HepG2 (cell line): ENCODE results near the gene ZNF142. TPM values are rescaled to one million over a fixed set of nuclear protein-coding genes. Genes with fewer than 3 reads are reported as not detected.

ENCODE experiments used
- ATAC-seq: fragments of 200-7000 bp; cut with Tn5 transposase; 3 replicates; pipeline ENCODE4 v1.9.1; 2020; ENCODE audit warnings: mild to moderate bottlenecking, moderate library complexity
- Bru-seq: library from RNA; stranded (reverse); fragments of 400-500 nt; gene quantifications from one replicate; lab custom pipeline; 2021; lab: Mats Ljungman, UMichigan
- BruChase-seq, 2 experiments: library from RNA; stranded (reverse); fragments of 400-500 nt; gene quantifications; one replicate each; lab custom pipeline; 2021; lab: Mats Ljungman, UMichigan
- BruUV-seq: library from RNA; stranded (reverse); fragments of 400-500 nt; replicated peaks from 2 replicates; lab custom pipeline; 2021; lab: Mats Ljungman, UMichigan
- CTCF ChIA-PET: fragments of 300-600 bp; formaldehyde crosslinking; extraction: SDS; loops from one replicate; lab custom pipeline; 2021; ENCODE audit warnings: low total read pairs, inconsistent platforms, low intra/inter-chr PET ratio; lab: Yijun Ruan, JAX
- POLR2A ChIA-PET: fragments of 350-600 bp; sonication (Branson Sonifier 250); formaldehyde crosslinking; loops from one replicate; lab custom pipeline; 2020; ENCODE audit warnings: antibody characterized with exemption, inconsistent platforms; lab: Yijun Ruan, JAX
- DNase-seq: peaks from one replicate; pipeline ENCODE4 v3.0.0-alpha.2; 2015; ENCODE audit warnings: low spot score
- FAIRE-seq: peaks from 3 replicates; lab custom pipeline; 2011; peaks lifted over from hg19 to GRCh38; lab: Jason Lieb, UNC
- H2AFZ ChIP-seq: one replicate; pipeline ENCODE4 v1.6.1; 2011; ENCODE audit warnings: low read length, inconsistent platforms
- H3K27ac ChIP-seq: fragments of 300-600 bp; 3 replicates; pipeline ENCODE4 v1.8.0; 2011; ENCODE audit warnings: mixed run types, mild to moderate bottlenecking, mixed read lengths, low read length, inconsistent platforms; ENCODE audit not compliant: insufficient read depth; ENCODE audit errors: extremely low read length
- H3K27me3 ChIP-seq, 2 experiments: fragments of 200-600 bp in 1 of 2; 2 replicates in 1 of 2; 3 replicates in 1 of 2; pipeline versions ENCODE4 v1.6.0 to v1.8.0; 2011; ENCODE audit warnings: low read length in 2 of 2, mild to moderate bottlenecking in 2 of 2, moderate library complexity in 2 of 2, inconsistent platforms in 1 of 2; ENCODE audit not compliant: insufficient read depth in 2 of 2, control insufficient read depth in 1 of 2
- H3K36me3 ChIP-seq, 2 experiments: fragments of 200-600 bp in 1 of 2; replicated peaks in 1 of 2; 2 replicates in 1 of 2; 3 replicates in 1 of 2; pipeline versions ENCODE4 v1.5.1 to v1.8.0; 2011; ENCODE audit warnings: low read length in 2 of 2, inconsistent platforms in 1 of 2; ENCODE audit not compliant: insufficient read depth in 2 of 2, control insufficient read depth in 1 of 2
- H3K4me1 ChIP-seq: 2 replicates; pipeline ENCODE4 v1.5.1; 2012; ENCODE audit warnings: low read length, inconsistent platforms; ENCODE audit not compliant: insufficient read depth
- H3K4me2 ChIP-seq: 2 replicates; pipeline ENCODE4 v1.6.0; 2011; ENCODE audit warnings: low read depth, low read length, inconsistent platforms
- H3K4me3 ChIP-seq, 3 experiments: fragments of 200-600 bp in 1 of 3; sonication (generic), shearing (Covaris generic) in 1 of 3; replicated peaks in 1 of 3; 2 replicates each; pipeline ENCODE4 v1.5.1; 2011 to 2016; ENCODE audit warnings: low read length in 3 of 3, inconsistent platforms in 2 of 3, low read depth in 2 of 3, mild to moderate bottlenecking in 2 of 3, control low read depth in 1 of 3, mixed read lengths in 1 of 3; ENCODE audit not compliant: insufficient read depth in 1 of 3
- H3K79me2 ChIP-seq: one replicate; pipeline ENCODE4 v1.6.1; 2011; ENCODE audit warnings: low read length, inconsistent platforms; ENCODE audit not compliant: insufficient read depth
- H3K9ac ChIP-seq: 2 replicates; pipeline ENCODE4 v1.6.0; 2011; ENCODE audit warnings: mild to moderate bottlenecking, low read depth, low read length, inconsistent platforms; ENCODE audit not compliant: insufficient read depth
- H3K9me3 ChIP-seq: 2 replicates; pipeline ENCODE4 v1.5.1; 2012; ENCODE audit warnings: mild to moderate bottlenecking, low read length
- H4K20me1 ChIP-seq: 2 replicates; pipeline ENCODE4 v1.6.0; 2011; ENCODE audit warnings: inconsistent platforms, mild to moderate bottlenecking, low read length, moderate library complexity; ENCODE audit not compliant: insufficient read depth
- CBX5 ChIP-seq: sonication (generic); formaldehyde crosslinking; IDR thresholded peaks from 2 replicates; pipeline ENCODE4 v1.4.0; 2020; ENCODE audit warnings: missing genetic modification reagents, borderline replicate concordance
- GATA4 ChIP-seq: sonication (generic); IDR thresholded peaks from 2 replicates; pipeline ENCODE4 v1.6.1; 2016; ENCODE audit warnings: antibody characterized with exemption, low read depth, borderline replicate concordance
- HNRNPK ChIP-seq: fragments of 200-400 bp; formaldehyde crosslinking; IDR thresholded peaks from 2 replicates; pipeline ENCODE4 v1.6.1; 2018; ENCODE audit warnings: low read length, low read depth, moderate library complexity, mild to moderate bottlenecking; ENCODE audit not compliant: poor library complexity, severe bottlenecking
- PHF8 ChIP-seq: sonication (generic); formaldehyde crosslinking; IDR thresholded peaks from 2 replicates; pipeline ENCODE4 v1.5.0; 2020; ENCODE audit warnings: missing genetic modification reagents
- RFXAP ChIP-seq: sonication (generic); formaldehyde crosslinking; IDR thresholded peaks from 2 replicates; pipeline ENCODE4 v1.4.0; 2020; ENCODE audit warnings: missing genetic modification reagents, borderline replicate concordance
- RNF2 ChIP-seq: fragments of 450-650 bp; conservative IDR thresholded peaks from 2 replicates; pipeline ENCODE4 v1.6.1; 2016; ENCODE audit warnings: low read depth
- TBP ChIP-seq: sonication (generic); formaldehyde crosslinking; IDR thresholded peaks from 2 replicates; pipeline ENCODE4 v1.5.0; 2020; ENCODE audit warnings: missing genetic modification reagents
- TBX3 ChIP-seq: fragments of 450-650 bp; IDR thresholded peaks from 2 replicates; pipeline ENCODE4 v1.6.1; 2017; ENCODE audit warnings: antibody characterized with exemption, mild to moderate bottlenecking, inconsistent platforms, borderline replicate concordance
- TEAD2 ChIP-seq: sonication (generic); formaldehyde crosslinking; IDR thresholded peaks from 2 replicates; pipeline ENCODE4 v1.9.0; 2021; ENCODE audit warnings: missing genetic modification reagents
- ZBTB20 ChIP-seq: sonication (generic); formaldehyde crosslinking; IDR thresholded peaks from 2 replicates; pipeline ENCODE4 v1.8.1; 2023; ENCODE audit warnings: missing genetic modification reagents, low read depth, mild to moderate bottlenecking, borderline replicate concordance
- ZFP36L1 ChIP-seq: sonication (generic); formaldehyde crosslinking; IDR thresholded peaks from 2 replicates; pipeline ENCODE4 v1.8.0; 2022; ENCODE audit warnings: mild to moderate bottlenecking, missing genetic modification reagents, moderate library complexity
- ZMYM4 ChIP-seq: sonication (generic); formaldehyde crosslinking; IDR thresholded peaks from 2 replicates; pipeline ENCODE4 v1.8.1; 2023; ENCODE audit warnings: mild to moderate bottlenecking, missing genetic modification reagents
- ZNF160 ChIP-seq: sonication (generic); formaldehyde crosslinking; IDR thresholded peaks from 2 replicates; pipeline ENCODE4 v1.8.0; 2022; ENCODE audit warnings: mild to moderate bottlenecking, inconsistent platforms, missing genetic modification reagents
- ZNF180 ChIP-seq: sonication (generic); formaldehyde crosslinking; IDR thresholded peaks from 2 replicates; pipeline ENCODE4 v1.4.0; 2020; ENCODE audit warnings: low read depth, missing genetic modification reagents, borderline replicate concordance
- ZNF34 ChIP-seq: sonication (generic); formaldehyde crosslinking; IDR thresholded peaks from 2 replicates; pipeline ENCODE4 v1.4.0; 2020; ENCODE audit warnings: mild to moderate bottlenecking, missing genetic modification reagents, borderline replicate concordance
- ZNF547 ChIP-seq: sonication (generic); formaldehyde crosslinking; IDR thresholded peaks from 2 replicates; pipeline ENCODE4 v1.5.1; 2020; ENCODE audit warnings: mild to moderate bottlenecking, missing genetic modification reagents
- ZNF607 ChIP-seq: sonication (generic); formaldehyde crosslinking; IDR thresholded peaks from 2 replicates; pipeline ENCODE4 v1.5.1; 2020; ENCODE audit warnings: missing genetic modification reagents, mild to moderate bottlenecking, borderline replicate concordance
- ZNF615 ChIP-seq: sonication (generic); formaldehyde crosslinking; IDR thresholded peaks from 2 replicates; pipeline ENCODE4 v1.5.0; 2020; ENCODE audit warnings: mild to moderate bottlenecking, missing genetic modification reagents, borderline replicate concordance
- ZZZ3 ChIP-seq: sonication (generic); formaldehyde crosslinking; IDR thresholded peaks from 2 replicates; pipeline ENCODE4 v1.4.0; 2020; ENCODE audit warnings: missing genetic modification reagents, mild to moderate bottlenecking, borderline replicate concordance
- WGBS: methylation state at CpG from one replicate; pipeline ENCODE4 v1.1.6; 2017; ENCODE audit warnings: low lambda C conversion rate; 5-methylcytosine and 5-hydroxymethylcytosine counted together
- in situ Hi-C: cut with HindIII; loops from 2 replicates; pipeline ENCODE4 v1.10.0; 2017; ENCODE audit warnings: low pct_unique_long_range_greater_than_20kb; ENCODE audit not compliant: extremely low pct_ligation_motif_present
- intact Hi-C: fragments of 100-400 bp; cut with micrococcal nuclease; formaldehyde crosslinking; loops from one replicate; pipeline ENCODE4 v1.10.0; 2022; ENCODE audit not compliant: unreplicated experiment
- long read RNA-seq, 2 experiments: library from RNA in 1 of 2; library from polyadenylated mRNA in 1 of 2; stranded (forward) in 1 of 2; unstranded in 1 of 2; transcript quantifications; one replicate each; pipeline ENCODE4 v2.0.0, GENCODE V29; 2019 to 2022
- polyA minus RNA-seq, 3 experiments: library from RNA; depleted of rRNA, polyadenylated mRNA; stranded (reverse); fragments of >200 nt; gene quantifications; 2 replicates each; pipeline ENCODE4 v1.2.3, GENCODE V29; 2011; ENCODE audit warnings: low replicate concordance in 1 of 3
- polyA plus RNA-seq, 8 experiments: library from polyadenylated mRNA; depleted of rRNA in 3 of 8; stranded (reverse) in 7 of 8; unstranded in 1 of 8; fragments of >200 nt; fragmentation: Illumina TruSeq in 4 of 8; extraction: Trizol in 4 of 8; gene quantifications; 2 replicates each; pipeline versions ENCODE4 v1.2.1 to v1.2.3, GENCODE V29; 2011 to 2016; ENCODE audit warnings: low read depth in 4 of 8, missing spikeins in 1 of 8, mixed read lengths in 1 of 8; ENCODE audit not compliant: insufficient read depth in 1 of 8
- total RNA-seq, 5 experiments: library from RNA; depleted of rRNA; stranded (reverse); fragments of >200 nt; fragmentation: Illumina TruSeq; extraction: Trizol; gene quantifications; 2 replicates each; pipeline ENCODE4 v1.2.3, GENCODE V29; 2016; ENCODE audit warnings: low read depth in 1 of 5

Gene ZNF142
- 10.4 and 11.4 TPM in 2 replicates for total RNA-seq (2016; rRNA removed; fragmentation: Illumina TruSeq; extraction: Trizol)
- 2.9 TPM in 2 replicates for total RNA-seq (2016; cell fraction: cytosol; rRNA removed; fragmentation: Illumina TruSeq; extraction: Trizol; ENCODE audit: low read depth)
- 7.5 and 10.8 TPM in 2 replicates for total RNA-seq (2016; cell fraction: insoluble cytoplasmic fraction; rRNA removed; fragmentation: Illumina TruSeq; extraction: Trizol)
- total RNA-seq (2016; cell fraction: membrane; rRNA removed; fragmentation: Illumina TruSeq; extraction: Trizol), result 5.1 and 6.6 TPM in 2 replicates
- total RNA-seq (2016; cell fraction: nucleus; rRNA removed; fragmentation: Illumina TruSeq; extraction: Trizol), result 17.4 and 28.1 TPM in 2 replicates
- polyA plus RNA-seq (2011; rRNA removed), result 4.8 and 5.9 TPM in 2 replicates
- polyA plus RNA-seq (2011; cell fraction: cytosol; rRNA removed), result 2.0 and 3.1 TPM in 2 replicates
- polyA plus RNA-seq (2011; cell fraction: nucleus; rRNA removed), result 33.3 and 35.2 TPM in 2 replicates
- polyA plus RNA-seq (2012), result 7.2 and 7.3 TPM in 2 replicates
- 0.54 and 0.68 TPM in 2 replicates for polyA plus RNA-seq (2016; cell fraction: cytosol; fragmentation: Illumina TruSeq; extraction: Trizol; ENCODE audit: low read depth)
- 5.1 and 9.3 TPM in 2 replicates for polyA plus RNA-seq (2016; cell fraction: insoluble cytoplasmic fraction; fragmentation: Illumina TruSeq; extraction: Trizol; ENCODE audit: low read depth)
- 1.3 and 2.5 TPM in 2 replicates for polyA plus RNA-seq (2016; cell fraction: membrane; fragmentation: Illumina TruSeq; extraction: Trizol; ENCODE audit: low read depth)
- 27.7 and 29.0 TPM in 2 replicates for polyA plus RNA-seq (2016; cell fraction: nucleus; fragmentation: Illumina TruSeq; extraction: Trizol; ENCODE audit: insufficient read depth, low read depth)
- polyA minus RNA-seq (2011; rRNA and poly(A)+ RNA removed; ENCODE audit: low replicate concordance), result 20.9 and 29.6 TPM in 2 replicates
- polyA minus RNA-seq (2011; cell fraction: cytosol; rRNA and poly(A)+ RNA removed), result 4.5 and 7.0 TPM in 2 replicates
- 27.2 and 28.3 TPM in 2 replicates for polyA minus RNA-seq (2011; cell fraction: nucleus; rRNA and poly(A)+ RNA removed)
- Bru-seq, nascent RNA, result percentile 69 among the genes with signal in this experiment
- BruChase-seq, experiment 1, labeled RNA remaining after a 6-hour chase, result percentile 76 among the genes with signal in this experiment
- percentile 76 among the genes with signal in this experiment for BruChase-seq, experiment 2, labeled RNA remaining after a 2-hour chase
- long read RNA-seq, experiment 1, partial matches to known transcripts, result 4 of 4 reads
- long read RNA-seq, experiment 1, other reads (novel, unspliced or antisense), result 0 of 4 reads
- long read RNA-seq, experiment 2, partial matches to known transcripts, result 15 of 29 reads
- long read RNA-seq, experiment 2, other reads (novel, unspliced or antisense), result 14 of 29 reads

GRCh38 chr2:218659258-218659987 lies at the start of gene ZNF142, which contains the start of gene BCS1L:
Gene ZNF142, minus strand, starts transcription at chr2:218659623. Its CDS starts 3,194 bp downstream, at chr2:218656429.
Gene BCS1L, plus strand, starts transcription at chr2:218659683. Its CDS starts 1,305 bp downstream, at chr2:218660988.
- intact Hi-C loops, result loop anchor here (1.0 to 2.0 kb wide), 4 partner anchors 28 to 147 kb away; partner anchors contain the start of genes CNOT9, CYP27A1 and USP37
- BruUV-seq, result no TSS peak
- Histone ChIP-seq H3K36me3 (peaks cover 24 to 60% of the 10 kb centered on the region in 2 experiments), H3K9me3 (no peaks in the 10 kb centered on the region), H4K20me1 (no peaks in the 10 kb centered on the region), H3K9ac (peak within 1 kb of the TSS; percentile 73), H3K27me3 (no peaks in the 10 kb centered on the region; a peak in 1 of 5 replicates), H3K27ac (peak within 1 kb of the TSS; percentile 59), H3K79me2 (peaks cover 20% of the 10 kb centered on the region), H2AFZ (peak within 1 kb of the TSS; percentile 79), H3K4me1 (peaks cover 24% of the 10 kb centered on the region), H3K4me3 (peak within 1 kb of the TSS; percentile 78 to 92 (median 80)), H3K4me2 (peak within 1 kb of the TSS; percentile 95)
- ChIA-PET POLR2A (interaction anchor here (0.6 to 5.8 kb wide), 27 partner anchors 9 to 728 kb away, joined by 3 to 130 read pairs (median 5); partner anchors contain the start of genes AAMP, CNPPD1, CTDSP1 and CYP27A1), CTCF (interaction anchor here (1.2 to 3.2 kb wide), 2 partner anchors 28 to 189 kb away, joined by 4 to 41 read pairs; no protein-coding TSS in a partner anchor)
- DNase-seq (peak; percentile 89), ATAC-seq (peak; percentile 96), FAIRE-seq (peak; percentile 95)
- in situ Hi-C loops, result no loop called here
- WGBS, result 1% methylated on average over 37 of the region's 49 CpGs
- TF ChIP-seq ZFP36L1 (CRISPR knock-in tag) (no peak; the same call in 1 of the 2 replicates), RFXAP (CRISPR knock-in tag) (peak; percentile 48; the same call in 1 of the 2 replicates), ZMYM4 (CRISPR knock-in tag) (peak; percentile 73; the same call in 1 of the 2 replicates), ZNF180 (CRISPR knock-in tag) (no peak), TBX3 (peak; percentile 53; the same call in 1 of the 2 replicates), ZNF34 (CRISPR knock-in tag) (peak; percentile 79; the same call in 1 of the 2 replicates), ZNF160 (peak; percentile 72), PHF8 (CRISPR knock-in tag) (peak; percentile 89), ZNF547 (peak; percentile 81), ZBTB20 (CRISPR knock-in tag) (peak; percentile 45; the same call in 1 of the 2 replicates), TEAD2 (CRISPR knock-in tag) (no peak), RNF2 (no peak), CBX5 (CRISPR knock-in tag) (peak; percentile 73; the same call in 1 of the 2 replicates), GATA4 (peak; percentile 14; the same call in 1 of the 2 replicates), ZNF615 (peak; percentile 49; the same call in 1 of the 2 replicates), HNRNPK (peak; percentile 43), TBP (CRISPR knock-in tag) (no peak), ZZZ3 (CRISPR knock-in tag) (peak; percentile 80; the same call in 1 of the 2 replicates), ZNF607 (CRISPR knock-in tag) (peak; percentile 41; the same call in 1 of the 2 replicates)
